Fibroblast of lung (primary cell): ENCODE data around the gene POLR1B. TPM values are rescaled to one million over a fixed set of nuclear protein-coding genes. Genes with fewer than 3 reads are reported as not detected.
"Not testable (repeated sequence)": the region's sequence is repeated elsewhere in the genome, so short reads cannot be mapped to it uniquely, and the experiment has no call there.

Source experiments
- DNase-seq, 2 donors: peaks; one replicate each; pipeline versions ENCODE4 v3.0.0 to v3.0.0-alpha.2; 2010; ENCODE audit warnings: low read depth in 2 of 2
- H2AFZ ChIP-seq: 2 replicates; pipeline ENCODE4 v1.5.1; 2012; ENCODE audit warnings: low read length, control low read depth, inconsistent platforms
- H3K27ac ChIP-seq: 2 replicates; pipeline ENCODE4 v1.5.1; 2011; ENCODE audit warnings: low read length, control low read depth; ENCODE audit not compliant: insufficient read depth
- H3K27me3 ChIP-seq: 2 replicates; pipeline ENCODE4 v1.5.1; 2011; ENCODE audit warnings: mild to moderate bottlenecking, low read length; ENCODE audit not compliant: control insufficient read depth, insufficient read depth
- H3K36me3 ChIP-seq: 2 replicates; pipeline ENCODE4 v1.5.1; 2011; ENCODE audit warnings: low read length; ENCODE audit not compliant: control insufficient read depth, insufficient read depth
- H3K4me1 ChIP-seq: 2 replicates; pipeline ENCODE4 v1.5.1; 2011; ENCODE audit warnings: low read length; ENCODE audit not compliant: control insufficient read depth, insufficient read depth; ENCODE audit errors: extremely low read depth
- H3K4me2 ChIP-seq: 2 replicates; pipeline ENCODE4 v1.5.1; 2011; ENCODE audit warnings: low read length, control low read depth; ENCODE audit not compliant: insufficient read depth; ENCODE audit errors: extremely low read depth
- H3K4me3 ChIP-seq, 4 experiments: fragments of 200-600 bp in 1 of 4; sonication (generic) in 1 of 4; replicated peaks in 1 of 4; 2 replicates each; pipeline ENCODE4 v1.5.1; 2011 to 2016; ENCODE audit warnings: low read length in 4 of 4, low read depth in 3 of 4, mild to moderate bottlenecking in 3 of 4, control low read depth in 2 of 4, inconsistent platforms in 1 of 4, mixed read lengths in 1 of 4; ENCODE audit not compliant: insufficient read depth in 1 of 4; ENCODE audit errors: control extremely low read depth in 1 of 4
- H3K79me2 ChIP-seq: 2 replicates; pipeline ENCODE4 v1.5.1; 2012; ENCODE audit warnings: mild to moderate bottlenecking, low read length, inconsistent platforms; ENCODE audit not compliant: control insufficient read depth, insufficient read depth
- H3K9ac ChIP-seq: 2 replicates; pipeline ENCODE4 v1.5.1; 2011; ENCODE audit warnings: mild to moderate bottlenecking, low read length, control low read depth; ENCODE audit not compliant: insufficient read depth
- H3K9me3 ChIP-seq: 2 replicates; pipeline ENCODE4 v1.5.1; 2012; ENCODE audit warnings: low read depth, low read length; ENCODE audit not compliant: control insufficient read depth, insufficient read depth
- H4K20me1 ChIP-seq: 2 replicates; pipeline ENCODE4 v1.5.1; 2011; ENCODE audit warnings: low read length; ENCODE audit not compliant: control insufficient read depth, insufficient read depth; ENCODE audit errors: extremely low read depth
- EZH2 ChIP-seq: IDR thresholded peaks from 2 replicates; pipeline ENCODE4 v1.5.1; 2012; ENCODE audit warnings: low read length, control low read depth, mild to moderate bottlenecking; ENCODE audit errors: missing control alignments
- polyA plus RNA-seq, 2 donors: library from polyadenylated mRNA; depleted of rRNA in 1 of 2; stranded (reverse) in 1 of 2; unstranded in 1 of 2; fragments of >200 nt; gene quantifications; 2 replicates each; pipeline ENCODE4 v1.2.1, GENCODE V29; 2011 to 2012; ENCODE audit warnings: missing spikeins in 1 of 2
- total RNA-seq: library from RNA; depleted of rRNA; stranded (reverse); fragments of >200 nt; gene quantifications from 2 replicates; pipeline ENCODE4 v1.2.1, GENCODE V29; 2014
- TF ChIP-seq, protein P1 (sequence below), 2 donors: IDR thresholded peaks in 1 of 2; conservative IDR thresholded peaks in 1 of 2; 1 replicate in 1 of 2; 2 replicates in 1 of 2; pipeline ENCODE4 v1.5.1; 2011 to 2012; ENCODE audit warnings: low read length in 2 of 2, control low read depth in 1 of 2, inconsistent platforms in 1 of 2, low read depth in 1 of 2, mild to moderate bottlenecking in 1 of 2

Gene POLR1B
- total and polyA plus RNA-seq, 2 donors (not counting 1 experiment from before 2014, with no cell fraction given): 12.2 to 15.5 TPM

DNA sequence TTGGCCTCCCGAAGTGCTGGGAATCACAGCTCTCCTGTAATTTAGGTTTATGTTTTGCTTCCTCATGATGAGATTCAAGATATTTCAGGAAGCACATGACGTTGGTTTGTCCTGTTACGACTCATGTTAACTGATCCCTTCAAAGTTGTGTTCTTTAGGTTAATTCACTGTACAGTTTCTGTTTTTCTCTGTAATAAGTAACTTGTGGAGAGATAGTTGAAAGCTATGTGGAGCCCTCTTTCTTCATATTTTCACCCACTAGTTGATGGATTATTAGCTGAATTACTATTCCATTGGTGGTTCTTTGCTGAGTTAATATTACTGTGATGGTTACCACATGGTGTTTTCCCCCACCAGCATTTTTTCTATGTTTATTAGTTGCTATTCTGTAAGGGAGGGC, 23.8 kb downstream of the POLR1B start:
- H3K4me3 ChIP-seq: no peak overlapping the region
- H3K79me2 ChIP-seq: no peaks in the 10 kb centered on the region
- DNase-seq: no peak
- no peak overlapping the region for H3K27ac ChIP-seq
- H3K27me3 ChIP-seq: no peaks in the 10 kb centered on the region
- no peak for TF ChIP-seq EZH2
- TF ChIP-seq, protein P1, sequence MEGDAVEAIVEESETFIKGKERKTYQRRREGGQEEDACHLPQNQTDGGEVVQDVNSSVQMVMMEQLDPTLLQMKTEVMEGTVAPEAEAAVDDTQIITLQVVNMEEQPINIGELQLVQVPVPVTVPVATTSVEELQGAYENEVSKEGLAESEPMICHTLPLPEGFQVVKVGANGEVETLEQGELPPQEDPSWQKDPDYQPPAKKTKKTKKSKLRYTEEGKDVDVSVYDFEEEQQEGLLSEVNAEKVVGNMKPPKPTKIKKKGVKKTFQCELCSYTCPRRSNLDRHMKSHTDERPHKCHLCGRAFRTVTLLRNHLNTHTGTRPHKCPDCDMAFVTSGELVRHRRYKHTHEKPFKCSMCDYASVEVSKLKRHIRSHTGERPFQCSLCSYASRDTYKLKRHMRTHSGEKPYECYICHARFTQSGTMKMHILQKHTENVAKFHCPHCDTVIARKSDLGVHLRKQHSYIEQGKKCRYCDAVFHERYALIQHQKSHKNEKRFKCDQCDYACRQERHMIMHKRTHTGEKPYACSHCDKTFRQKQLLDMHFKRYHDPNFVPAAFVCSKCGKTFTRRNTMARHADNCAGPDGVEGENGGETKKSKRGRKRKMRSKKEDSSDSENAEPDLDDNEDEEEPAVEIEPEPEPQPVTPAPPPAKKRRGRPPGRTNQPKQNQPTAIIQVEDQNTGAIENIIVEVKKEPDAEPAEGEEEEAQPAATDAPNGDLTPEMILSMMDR (conservative IDR thresholded peaks at IDR 0.05 in 1 of 2, IDR thresholded peaks at IDR 0.05 in 1 of 2; ENCODE audit: low read depth in 1 of 2, low read length in 2 of 2): no peak
- no peaks in the 10 kb centered on the region for H4K20me1 ChIP-seq
- no peak overlapping the region for H3K9ac ChIP-seq
- no peak overlapping the region for H3K4me2 ChIP-seq
- no peak overlapping the region for H2AFZ ChIP-seq
- H3K9me3 ChIP-seq: no peaks in the 10 kb centered on the region
- no peaks in the 10 kb centered on the region for H3K4me1 ChIP-seq
- H3K36me3 ChIP-seq: peaks cover 3% of the 10 kb centered on the region

DNA sequence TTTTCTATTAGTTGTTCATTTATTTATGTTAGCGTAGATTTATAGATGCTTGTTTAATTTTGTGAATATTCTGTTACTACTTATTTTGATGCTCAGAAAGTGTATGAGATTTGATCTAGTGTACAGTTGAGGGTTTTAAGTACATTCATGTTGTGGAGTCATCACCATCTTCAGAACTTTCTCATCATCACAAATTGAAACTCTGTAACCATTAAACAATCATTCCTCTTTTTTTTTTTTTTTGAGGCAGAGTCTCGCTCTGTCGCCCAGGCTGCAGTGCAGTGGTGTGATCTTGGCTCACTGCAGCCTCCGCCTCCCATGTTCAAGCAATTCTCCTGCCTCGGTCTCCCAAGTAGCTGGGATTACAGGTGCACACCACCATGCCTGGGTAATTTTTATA, 24.2 kb downstream of the POLR1B start:
- not testable (repeated sequence) for H3K27ac ChIP-seq, H3K9ac ChIP-seq, H3K27me3 ChIP-seq, H3K36me3 ChIP-seq, H2AFZ ChIP-seq, H3K4me3 ChIP-seq, H3K79me2 ChIP-seq, DNase-seq, H4K20me1 ChIP-seq, H3K4me1 ChIP-seq, H3K4me2 ChIP-seq, H3K9me3 ChIP-seq

DNA sequence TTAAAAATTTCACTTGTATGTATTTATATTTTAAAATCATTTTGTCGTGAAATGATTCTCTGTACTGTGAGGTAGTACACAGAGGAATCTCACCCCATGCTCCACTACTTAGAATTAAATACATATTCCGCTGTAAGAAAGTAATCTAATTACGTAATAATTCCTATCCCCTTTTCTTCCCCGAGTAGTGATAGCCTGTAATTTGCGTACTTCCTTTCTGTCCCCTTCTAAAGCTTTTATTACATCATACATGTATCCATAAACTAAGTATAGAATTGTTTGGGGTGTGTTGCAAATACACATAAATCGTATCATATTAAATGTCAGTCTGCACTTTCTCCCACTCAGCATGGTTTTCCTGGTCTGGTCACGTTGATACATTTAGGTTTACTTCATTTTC, 29.7 kb downstream of the POLR1B start:
- Histone ChIP-seq H3K36me3 (peaks cover 9% of the 10 kb centered on the region), H3K9me3 (no peaks in the 10 kb centered on the region), H3K4me2 (no peak overlapping the region), H4K20me1 (no peaks in the 10 kb centered on the region), H3K27me3 (no peaks in the 10 kb centered on the region), H3K27ac (no peak overlapping the region), H3K79me2 (no peaks in the 10 kb centered on the region), H3K4me1 (no peaks in the 10 kb centered on the region), H3K4me3 (no peak overlapping the region), H3K9ac (no peak overlapping the region), H2AFZ (no peak overlapping the region)
- DNase-seq: no peak
- TF ChIP-seq EZH2: no peak
- TF ChIP-seq, protein P1 (conservative IDR thresholded peaks at IDR 0.05 in 1 of 2, IDR thresholded peaks at IDR 0.05 in 1 of 2; ENCODE audit: low read depth in 1 of 2, low read length in 2 of 2): no peak

DNA sequence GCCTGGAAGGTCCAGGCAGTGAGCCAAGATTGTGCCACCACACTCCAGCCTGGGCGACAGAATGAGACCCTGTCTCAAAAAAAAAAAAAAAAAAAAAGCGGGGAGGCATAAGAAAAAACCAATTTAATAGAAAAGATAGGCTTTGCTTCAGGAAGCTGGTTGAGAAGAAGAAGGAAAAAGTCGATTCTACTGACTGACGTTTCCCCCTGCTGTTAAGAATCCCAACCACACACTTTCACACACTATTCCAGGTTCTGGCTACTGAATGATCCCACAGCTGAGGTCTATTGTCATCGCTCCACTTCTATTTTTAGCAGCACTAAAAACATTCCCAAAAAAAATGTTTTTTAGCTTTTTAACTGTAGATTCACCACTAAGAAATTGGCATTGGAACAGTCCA, 35.5 kb downstream of the POLR1B start:
- Histone ChIP-seq H3K27me3 (no peaks in the 10 kb centered on the region), H3K4me2 (no peak overlapping the region), H3K4me3 (no peak overlapping the region), H2AFZ (no peak overlapping the region), H4K20me1 (no peaks in the 10 kb centered on the region), H3K79me2 (no peaks in the 10 kb centered on the region), H3K9me3 (no peaks in the 10 kb centered on the region), H3K36me3 (peaks cover 6% of the 10 kb centered on the region), H3K9ac (no peak overlapping the region), H3K27ac (no peak overlapping the region), H3K4me1 (peaks cover 2% of the 10 kb centered on the region)
- TF ChIP-seq, protein P1 (conservative IDR thresholded peaks at IDR 0.05 in 1 of 2, IDR thresholded peaks at IDR 0.05 in 1 of 2; ENCODE audit: low read depth in 1 of 2, low read length in 2 of 2): peak; percentile 26 to 40
- no peak for TF ChIP-seq EZH2
- DNase-seq: peak; percentile 31 to 51
